Amniotic stem cell (primary cell): Measurements from ENCODE around the gene CAMSAP3.

ENCODE experiments used
- DNase-seq: peaks from one replicate; lab custom pipeline; 2025; lab: John Stamatoyannopoulos, UW

Gene CAMSAP3

DNA sequence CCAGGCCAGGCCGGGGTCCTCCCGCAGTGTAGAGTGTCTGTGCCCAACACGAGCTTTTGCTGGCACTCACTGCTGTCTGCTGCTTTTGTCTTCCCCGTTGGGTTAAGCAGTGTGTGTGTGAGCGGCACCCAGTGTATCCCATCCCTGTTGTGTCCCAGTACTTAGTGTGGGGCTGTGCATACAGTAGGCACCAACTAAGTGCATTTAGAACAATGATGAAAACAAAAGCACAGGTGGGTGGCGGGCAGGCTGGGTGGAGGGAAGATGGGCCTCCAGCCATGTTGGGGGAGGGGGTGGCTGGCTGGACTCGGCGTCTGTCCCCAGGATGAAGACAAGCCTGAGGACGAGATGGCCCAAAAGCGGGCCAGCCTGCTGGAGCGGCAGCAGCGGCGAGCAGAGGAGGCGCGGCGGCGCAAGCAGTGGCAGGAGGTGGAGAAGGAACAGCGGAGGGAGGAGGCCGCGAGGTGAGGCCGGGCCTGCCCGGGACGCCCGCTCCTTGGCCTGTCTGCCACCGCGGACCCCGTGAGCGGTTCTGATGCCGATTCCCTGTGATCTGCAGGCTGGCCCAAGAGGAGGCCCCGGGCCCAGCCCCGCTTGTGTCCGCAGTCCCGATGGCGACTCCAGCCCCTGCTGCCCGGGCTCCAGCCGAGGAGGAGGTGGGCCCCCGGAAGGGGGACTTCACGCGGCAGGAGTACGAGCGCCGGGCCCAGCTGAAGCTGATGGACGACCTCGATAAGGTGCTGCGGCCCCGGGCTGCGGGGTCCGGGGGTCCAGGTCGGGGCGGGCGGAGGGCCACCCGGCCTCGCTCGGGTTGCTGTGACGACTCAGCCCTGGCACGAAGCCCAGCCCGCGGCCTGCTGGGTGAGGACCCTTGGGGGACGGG lies 19.4 kb downstream of the CAMSAP3 start:
- no peak for DNase-seq

DNA sequence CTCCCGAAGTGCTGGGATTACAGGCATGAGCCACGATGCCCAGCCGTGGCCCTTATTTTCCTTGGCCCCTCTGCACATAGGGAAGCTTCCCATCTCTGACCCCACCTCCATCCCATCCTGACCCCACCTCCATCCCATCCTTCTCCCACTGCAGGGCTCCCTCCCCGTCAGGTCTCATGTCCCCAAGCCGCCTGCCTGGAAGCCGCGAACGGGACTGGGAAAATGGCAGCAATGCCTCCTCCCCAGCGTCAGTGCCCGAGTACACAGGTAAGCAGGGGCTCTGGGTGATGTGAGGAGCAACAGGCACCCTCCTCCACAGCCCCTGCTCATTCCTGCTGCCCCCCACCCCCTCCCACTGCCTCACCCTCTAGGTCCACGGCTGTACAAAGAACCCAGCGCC lies 21.5 kb downstream of the CAMSAP3 start:
- DNase-seq = no peak

GRCh38 chr19:7617735-7618134 lies 22.1 kb downstream of the CAMSAP3 start:
- no peak for DNase-seq

DNA sequence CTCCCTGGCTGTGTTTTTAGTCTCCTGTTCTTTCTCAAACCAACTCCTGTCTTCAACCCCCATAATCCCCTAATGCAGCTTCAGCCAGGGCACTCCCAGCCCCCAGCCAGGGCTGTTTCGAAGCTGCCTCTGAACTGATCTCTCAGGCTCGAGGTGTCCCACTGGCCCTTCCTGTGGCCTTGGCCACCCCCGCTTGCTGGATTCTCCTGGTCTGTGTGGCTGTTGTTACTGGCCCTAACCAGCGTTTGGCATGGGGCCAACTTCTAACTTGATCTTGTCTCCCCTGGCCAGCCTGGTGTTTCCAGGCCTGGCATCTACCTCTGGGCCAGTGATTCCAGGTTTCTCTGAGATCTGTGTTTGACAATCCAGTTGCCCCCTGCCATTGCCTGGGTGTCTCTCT lies 22.7 kb downstream of the CAMSAP3 start:
- no peak for DNase-seq

GRCh38 chr19:7618771-7619510 lies 23.3 kb downstream of the CAMSAP3 start:
- DNase-seq = no peak

DNA sequence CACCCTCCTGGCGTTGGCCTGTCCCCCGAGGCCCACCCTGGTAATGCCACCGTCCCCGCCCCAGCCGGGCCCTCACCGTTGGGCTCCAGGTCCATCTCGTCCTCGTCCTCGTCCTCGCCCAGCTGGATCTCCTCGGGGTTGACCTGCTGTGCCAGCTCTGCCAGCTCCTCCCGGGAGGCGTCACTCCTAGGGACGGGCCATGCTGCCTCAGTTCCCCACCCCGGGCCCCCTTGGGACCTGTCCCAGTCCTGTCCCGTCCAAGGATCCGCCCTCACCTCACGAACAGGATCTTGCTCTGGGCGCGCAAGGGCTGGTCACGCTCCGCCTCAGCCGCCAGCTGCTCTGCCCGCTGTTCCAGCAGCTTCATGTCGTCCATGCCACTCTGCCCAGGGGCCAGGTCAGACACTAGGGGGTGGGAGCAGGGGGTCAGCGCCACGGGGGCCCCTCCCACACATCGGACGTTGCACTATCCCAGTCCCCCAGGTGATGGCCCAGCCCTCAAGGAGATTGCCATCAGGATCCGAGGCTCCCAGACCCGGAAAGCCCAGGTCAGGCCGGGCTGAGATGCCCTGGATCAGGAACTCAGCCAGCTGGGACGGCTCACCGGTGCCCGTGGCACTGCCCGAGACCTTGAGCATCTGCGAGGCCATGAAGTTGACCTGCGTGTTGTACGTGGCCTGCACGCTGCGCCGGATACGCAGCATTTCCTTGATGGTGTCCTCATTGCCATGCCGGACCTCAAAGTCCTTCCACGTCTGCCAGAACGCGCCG lies 24.2 kb downstream of the CAMSAP3 start:
- no peak for DNase-seq

- no peak for DNase-seq
Observed at GRCh38 chr19:7620442-7621412, 25.1 kb downstream of the CAMSAP3 start.

GRCh38 chr19:7622933-7623685 lies 27.4 kb downstream of the CAMSAP3 start:
- DNase-seq = no peak

- DNase-seq = no peak
Observed at GRCh38 chr19:7623725-7624603, 28.3 kb downstream of the CAMSAP3 start.

- DNase-seq = no peak
Observed at GRCh38 chr19:7624810-7625209, 29.1 kb downstream of the CAMSAP3 start.

- no peak for DNase-seq
Observed at GRCh38 chr19:7625763-7626372, 30.2 kb downstream of the CAMSAP3 start.

- no peak for DNase-seq
Observed at GRCh38 chr19:7627166-7627565, 31.5 kb downstream of the CAMSAP3 start.

DNA sequence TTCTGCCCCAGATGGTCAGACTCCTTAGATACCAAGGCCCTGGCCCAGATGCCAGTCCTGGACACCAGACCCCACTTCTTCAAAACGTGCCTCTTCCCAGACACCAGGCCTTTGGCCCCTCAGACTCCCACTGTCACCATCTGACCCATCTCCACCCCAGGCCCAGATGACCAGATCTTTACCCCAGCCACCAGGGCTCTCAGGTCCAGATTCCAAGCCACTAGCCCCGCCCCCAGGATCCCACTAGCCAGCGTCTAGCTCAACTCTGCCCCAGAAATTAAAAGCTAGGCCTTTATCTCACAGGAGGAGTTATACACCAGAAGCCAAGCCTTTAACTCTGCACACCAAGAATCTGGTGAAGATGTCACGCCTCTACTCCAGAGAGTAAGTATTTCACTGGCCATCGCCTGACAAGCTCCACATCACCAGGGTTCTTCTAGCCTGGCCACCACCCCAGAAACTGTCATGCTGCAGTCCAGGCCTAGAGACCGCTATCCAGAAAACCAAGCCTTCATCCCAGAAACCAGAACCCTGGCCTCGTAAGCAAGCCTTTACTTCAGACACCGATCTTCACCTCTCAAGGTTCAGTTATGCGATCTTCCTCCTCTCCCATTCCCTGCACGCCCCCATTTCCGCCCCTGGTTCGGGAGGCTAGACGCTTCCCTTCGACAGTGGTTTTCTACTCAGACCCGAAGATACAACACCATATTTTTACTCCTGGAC lies 33.1 kb downstream of the CAMSAP3 start:
- no peak for DNase-seq

DNA sequence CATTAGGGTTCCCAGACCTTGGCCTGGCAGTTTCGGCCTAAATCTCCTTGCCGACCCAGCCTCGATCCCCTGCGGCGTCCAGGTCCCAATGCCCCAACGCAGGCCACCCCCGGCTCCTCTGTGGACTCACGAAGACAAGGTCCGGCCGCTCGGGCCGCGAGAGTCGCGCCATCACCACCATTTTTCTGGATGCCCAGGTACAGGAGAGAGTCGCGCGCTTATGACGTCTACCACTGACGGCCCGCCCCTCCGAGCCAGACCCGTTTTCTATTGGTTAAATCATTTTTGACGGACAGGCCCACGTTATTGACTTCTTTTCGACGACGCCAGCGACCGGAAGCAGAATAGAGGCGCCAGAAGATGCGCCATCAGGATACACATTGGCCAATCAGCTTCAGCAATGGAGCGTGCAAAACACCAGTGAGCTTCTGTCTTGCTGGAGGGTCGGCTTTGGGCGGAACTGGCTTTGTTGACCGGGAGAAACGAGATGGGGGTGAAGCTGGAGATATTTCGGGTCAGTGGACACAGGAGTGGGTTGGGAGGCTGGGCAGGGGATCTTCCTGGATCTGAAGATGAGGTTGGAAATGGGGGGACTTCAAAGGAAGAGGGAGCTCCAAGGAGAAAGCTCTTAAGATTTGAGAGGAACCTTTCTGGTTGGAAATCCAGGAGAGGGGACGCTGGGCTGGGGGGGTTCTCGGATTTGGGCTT lies 33.8 kb downstream of the CAMSAP3 start, which contains the start of the genes PET100 and XAB2:
Gene PET100 (plus strand): TSS at position 447 of the 708 bp plus-strand sequence. CDS start 41 bp downstream, at position 488.
Gene XAB2 (minus strand): TSS at position 199 of the 708 bp plus-strand sequence. CDS start 18 bp downstream, at position 181.
- peak; percentile 97 for DNase-seq

GRCh38 chr19:7631577-7631976 lies 35.9 kb downstream of the CAMSAP3 start:
- DNase-seq = no peak

DNA sequence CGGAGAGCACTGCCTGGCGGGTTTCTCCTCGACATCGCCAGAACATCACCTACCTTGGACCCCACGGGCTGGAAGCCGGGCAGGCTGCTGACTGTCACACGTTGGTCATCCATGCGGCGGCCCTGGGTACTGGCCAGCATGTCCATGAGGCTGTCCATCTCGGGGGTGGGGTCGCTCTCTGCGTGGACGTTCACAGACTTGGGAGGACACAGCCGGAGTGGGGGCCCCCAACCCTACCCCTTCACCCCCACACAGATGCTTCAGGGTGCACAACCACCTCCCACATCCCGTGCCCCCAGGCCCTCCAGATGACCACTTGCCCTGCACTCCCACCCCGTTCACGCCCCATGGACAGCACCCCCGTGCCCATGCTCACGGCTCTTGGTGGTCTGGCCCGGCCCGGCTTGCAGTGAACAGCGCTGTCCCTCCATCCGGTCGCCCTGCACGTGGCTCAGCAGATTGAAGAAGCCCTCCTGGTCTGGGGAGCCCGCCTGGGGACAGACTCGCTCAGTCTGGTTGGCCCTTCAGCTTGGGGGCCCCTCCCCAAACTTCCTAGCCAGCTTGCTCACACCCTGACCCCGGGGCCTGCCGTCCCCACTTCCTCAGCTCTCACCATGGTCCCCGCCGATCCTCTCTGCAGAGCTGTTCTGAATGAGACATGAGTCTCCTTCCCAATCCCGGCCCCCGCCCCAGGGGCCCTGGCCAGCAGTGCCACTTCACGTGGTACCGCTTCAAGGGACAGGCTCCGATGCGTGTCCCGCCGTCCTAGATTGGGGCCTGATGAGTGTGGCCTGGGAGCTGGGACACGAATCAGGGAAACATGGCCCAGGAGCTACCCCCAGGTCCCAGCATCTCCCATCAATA lies 36.9 kb downstream of the CAMSAP3 start:
- DNase-seq = no peak
